A673 (cell line): Measurements from ENCODE around the gene CNKSR1.

Source experiments
- EZH2 ChIP-seq: fragments of 200-600 bp; sonication (generic); IDR thresholded peaks from 2 replicates; pipeline ENCODE4 v1.6.1; 2017; ENCODE audit warnings: borderline replicate concordance, low read depth, mild to moderate bottlenecking, mixed read lengths, antibody characterized with exemption, low read length; ENCODE audit not compliant: poor library complexity, severe bottlenecking
- TF ChIP-seq, protein P1 (sequence below): fragments of 300-800, 200-600 bp; sonication (generic); conservative IDR thresholded peaks from 2 replicates; pipeline ENCODE4 v1.5.1; 2017; ENCODE audit warnings: low read depth, mild to moderate bottlenecking, antibody characterized with exemption, low read length, moderate library complexity, mixed read lengths

- TF ChIP-seq, protein P1, sequence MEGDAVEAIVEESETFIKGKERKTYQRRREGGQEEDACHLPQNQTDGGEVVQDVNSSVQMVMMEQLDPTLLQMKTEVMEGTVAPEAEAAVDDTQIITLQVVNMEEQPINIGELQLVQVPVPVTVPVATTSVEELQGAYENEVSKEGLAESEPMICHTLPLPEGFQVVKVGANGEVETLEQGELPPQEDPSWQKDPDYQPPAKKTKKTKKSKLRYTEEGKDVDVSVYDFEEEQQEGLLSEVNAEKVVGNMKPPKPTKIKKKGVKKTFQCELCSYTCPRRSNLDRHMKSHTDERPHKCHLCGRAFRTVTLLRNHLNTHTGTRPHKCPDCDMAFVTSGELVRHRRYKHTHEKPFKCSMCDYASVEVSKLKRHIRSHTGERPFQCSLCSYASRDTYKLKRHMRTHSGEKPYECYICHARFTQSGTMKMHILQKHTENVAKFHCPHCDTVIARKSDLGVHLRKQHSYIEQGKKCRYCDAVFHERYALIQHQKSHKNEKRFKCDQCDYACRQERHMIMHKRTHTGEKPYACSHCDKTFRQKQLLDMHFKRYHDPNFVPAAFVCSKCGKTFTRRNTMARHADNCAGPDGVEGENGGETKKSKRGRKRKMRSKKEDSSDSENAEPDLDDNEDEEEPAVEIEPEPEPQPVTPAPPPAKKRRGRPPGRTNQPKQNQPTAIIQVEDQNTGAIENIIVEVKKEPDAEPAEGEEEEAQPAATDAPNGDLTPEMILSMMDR = no peak
- TF ChIP-seq EZH2 = no peak
Observed at GRCh38 chr1:26130695-26131094, 46.6 kb upstream of the CNKSR1 start.
